HG02973 (cell line): ENCODE data around the gene CERK.
"Not testable (repeated sequence)": the region's sequence is repeated elsewhere in the genome, so short reads cannot be mapped to it uniquely, and the experiment has no call there.

Experiments used
- ATAC-seq: cut with Tn5 transposase; IDR thresholded peaks from one replicate; pipeline ENCODE4 v1.9.1; 2021; ENCODE audit warnings: moderate library complexity; ENCODE audit not compliant: unreplicated experiment

CERK gene

GRCh38 chr22:46650078-46650810 is 87.8 kb downstream of the CERK start:
- no peak for ATAC-seq

- ATAC-seq = no peak
Measured at GRCh38 chr22:46649141-46650077, 88.6 kb downstream of the CERK start.

GRCh38 chr22:46648225-46648820 is 89.7 kb downstream of the CERK start:
- not testable (repeated sequence) for ATAC-seq

- ATAC-seq = no peak
Measured at GRCh38 chr22:46646531-46647215, 91.4 kb downstream of the CERK start.

GRCh38 chr22:46642840-46643480 is 95.1 kb downstream of the CERK start:
- ATAC-seq = not testable (repeated sequence)

GRCh38 chr22:46641811-46642266 is 96.2 kb downstream of the CERK start:
- no peak for ATAC-seq

GRCh38 chr22:46640293-46641055 is 97.6 kb downstream of the CERK start:
- no peak for ATAC-seq

GRCh38 chr22:46639843-46640242 is 98.2 kb downstream of the CERK start:
- no peak for ATAC-seq

- no peak for ATAC-seq
Measured at GRCh38 chr22:46638601-46639431, 99.2 kb downstream of the CERK start.

- no peak for ATAC-seq
Measured at GRCh38 chr22:46637711-46638600, 100.1 kb downstream of the CERK start.

GRCh38 chr22:46636221-46637002 is 101.6 kb downstream of the CERK start:
- ATAC-seq = no peak

GRCh38 chr22:46635756-46636155 is 102.3 kb downstream of the CERK start:
- no peak for ATAC-seq

- ATAC-seq = not testable (repeated sequence)
Measured at GRCh38 chr22:46634973-46635685, 102.9 kb downstream of the CERK start.
